Activated CD8-positive, alpha-beta memory T cell treated with anti-CD3 and anti-CD28 coated beads, Interleukin-2, amount 50 U/mL, for 1 hour (primary cell): ENCODE data around the gene CARMIL3.

ENCODE experiments used
- DNase-seq: peaks from one replicate; pipeline ENCODE4 v3.0.0-alpha.2; 2020; ENCODE audit errors: extremely low read depth

Gene CARMIL3

GRCh38 chr14:24115422-24116127, 63.8 kb downstream of the CARMIL3 start:
- no peak for DNase-seq

GRCh38 chr14:24116128-24116814, 64.5 kb downstream of the CARMIL3 start:
- DNase-seq = no peak

GRCh38 chr14:24117179-24117578, 65.4 kb downstream of the CARMIL3 start:
- no peak for DNase-seq
